Testis (tissue), 3 donors: ENCODE measurements around the gene SLC39A8. TPM values are rescaled to one million over a fixed set of nuclear protein-coding genes. Genes with fewer than 3 reads are reported as not detected.

ENCODE experiments used
- DNase-seq: peaks from one replicate; pipeline ENCODE4 v3.0.0-alpha.2; 2019
- H3K27ac ChIP-seq, 2 donors: fragments of 200-600 bp; sonication (generic); one replicate each; pipeline ENCODE4 v1.5.1; 2019
- H3K27me3 ChIP-seq: fragments of 200-600 bp; sonication (generic); one replicate; pipeline ENCODE4 v1.5.1; 2019
- H3K36me3 ChIP-seq: fragments of 200-600 bp; sonication (generic); one replicate; pipeline ENCODE4 v1.5.1; 2017; ENCODE audit warnings: low read depth; ENCODE audit errors: missing control alignments
- H3K4me1 ChIP-seq: fragments of 200-600 bp; sonication (generic); one replicate; pipeline ENCODE4 v1.5.1; 2019
- H3K4me3 ChIP-seq, 2 donors: fragments of 200-600 bp; sonication (generic); one replicate each; pipeline ENCODE4 v1.5.1; 2017 to 2019
- H3K9me3 ChIP-seq: fragments of 200-600 bp; sonication (generic); one replicate; pipeline ENCODE4 v1.5.1; 2017
- CTCF ChIP-seq, 3 experiments: fragments of 450-650 bp in 2 of 3; fragments of 200-600 bp in 1 of 3; sonication (generic) in 1 of 3; IDR thresholded peaks; one replicate each; pipeline ENCODE4 v1.5.1; 2016 to 2019; ENCODE audit warnings: antibody characterized with exemption in 3 of 3, mild to moderate bottlenecking in 2 of 3, moderate library complexity in 1 of 3
- POLR2A ChIP-seq: fragments of 450-650 bp; IDR thresholded peaks from one replicate; pipeline ENCODE4 v1.6.1; 2017; ENCODE audit warnings: antibody characterized with exemption, mild to moderate bottlenecking, moderate library complexity
- WGBS, 2 donors: methylation state at CpG; one replicate each; pipeline ENCODE4 v1.1.5; 2018; 5-methylcytosine and 5-hydroxymethylcytosine counted together
- intact Hi-C: fragments of 100-400 bp; cut with DNase I; formaldehyde crosslinking; loops from one replicate; pipeline ENCODE4 v1.15.1; 2023; ENCODE audit warnings: low total_unique reads
- polyA plus RNA-seq: library from polyadenylated mRNA; stranded (reverse); fragments of 350-450 nt; fragmentation: Illumina TruSeq; extraction: RNeasy Lipid Tissue Mini Kit (QIAGEN cat#74804); gene quantifications from one replicate; pipeline ENCODE4 v1.2.3, GENCODE V29; 2014; ENCODE audit warnings: low read depth, low replicate concordance; ENCODE audit not compliant: insufficient read depth
- total RNA-seq, 2 donors: library from RNA; depleted of rRNA; stranded (reverse); fragments of >200 nt; gene quantifications; one replicate each; pipeline ENCODE4 v1.2.3, GENCODE V29; 2016

Gene SLC39A8
- total and polyA plus RNA-seq, 3 donors from 2014 or later: 4.5 to 5.8 (median 5.3) TPM

GRCh38 chr4:102219129-102219528, 126.2 kb downstream of the SLC39A8 start:
- Histone ChIP-seq H3K9me3 (no peaks in the 10 kb centered on the region), H3K27ac (no peak overlapping the region), H3K36me3 (no peaks in the 10 kb centered on the region), H3K4me3 (no peak overlapping the region), H3K27me3 (no peaks in the 10 kb centered on the region), H3K4me1 (no peaks in the 10 kb centered on the region)
- intact Hi-C loops: no loop called here
- WGBS, 2 donors: 40 to 50% methylated on average over 4 of the region's 4 CpGs
- no peak for DNase-seq
- TF ChIP-seq CTCF (IDR thresholded peaks at IDR 0.05) (no peak), POLR2A (no peak)

- Histone ChIP-seq H3K27ac (no peak overlapping the region), H3K4me3 (no peak overlapping the region), H3K4me1 (no peaks in the 10 kb centered on the region), H3K27me3 (no peaks in the 10 kb centered on the region), H3K9me3 (no peaks in the 10 kb centered on the region), H3K36me3 (no peaks in the 10 kb centered on the region)
- 73 to 87% methylated on average over 3 of the region's 3 CpGs for WGBS, 2 donors
- no peak for DNase-seq
- intact Hi-C loops: no loop called here
- TF ChIP-seq CTCF (IDR thresholded peaks at IDR 0.05) (no peak), POLR2A (no peak)
Measured at GRCh38 chr4:102218656-102219055, 126.6 kb downstream of the SLC39A8 start.

- no peak overlapping the region for H3K27ac ChIP-seq
- DNase-seq: no peak
- TF ChIP-seq POLR2A (no peak), CTCF (IDR thresholded peaks at IDR 0.05) (no peak)
- H3K27me3 ChIP-seq: no peaks in the 10 kb centered on the region
- no peaks in the 10 kb centered on the region for H3K9me3 ChIP-seq
- intact Hi-C loops: no loop called here
- 76 to 79% methylated on average over 1 of the region's 1 CpG for WGBS, 2 donors
- no peaks in the 10 kb centered on the region for H3K36me3 ChIP-seq
- no peaks in the 10 kb centered on the region for H3K4me1 ChIP-seq
- H3K4me3 ChIP-seq: no peak overlapping the region
Measured at GRCh38 chr4:102217775-102218355, 127.4 kb downstream of the SLC39A8 start.

- Histone ChIP-seq H3K4me1 (no peaks in the 10 kb centered on the region), H3K4me3 (no peak overlapping the region), H3K27ac (no peak overlapping the region), H3K9me3 (no peaks in the 10 kb centered on the region), H3K36me3 (no peaks in the 10 kb centered on the region), H3K27me3 (no peaks in the 10 kb centered on the region)
- DNase-seq: no peak
- no peak for TF ChIP-seq CTCF (IDR thresholded peaks at IDR 0.05)
- TF ChIP-seq POLR2A: no peak
- 65% methylated on average over 3 of the region's 3 CpGs for WGBS, 2 donors
- intact Hi-C loops: no loop called here
Measured at GRCh38 chr4:102217345-102217744, 127.9 kb downstream of the SLC39A8 start.

- no peaks in the 10 kb centered on the region for H3K9me3 ChIP-seq
- H3K36me3 ChIP-seq: no peaks in the 10 kb centered on the region
- TF ChIP-seq CTCF (IDR thresholded peaks at IDR 0.05): no peak
- no peak for TF ChIP-seq POLR2A
- no peak overlapping the region for H3K27ac ChIP-seq
- DNase-seq: no peak
- WGBS, 2 donors: 75 to 87% methylated on average over 3 of the region's 3 CpGs
- H3K4me1 ChIP-seq: no peaks in the 10 kb centered on the region
- no peak overlapping the region for H3K4me3 ChIP-seq
- no peaks in the 10 kb centered on the region for H3K27me3 ChIP-seq
- intact Hi-C loops: no loop called here
Measured at GRCh38 chr4:102216666-102217065, 128.6 kb downstream of the SLC39A8 start.
